Right atrium auricular region (tissue), 2 donors: Measurements from ENCODE around the gene LRMDA. TPM values are rescaled to one million over a fixed set of nuclear protein-coding genes. Genes with fewer than 3 reads are reported as not detected.

Experiments used
- DNase-seq: peaks from one replicate; pipeline ENCODE4 v3.0.0-alpha.2; 2019; ENCODE audit warnings: low spot score
- H3K27ac ChIP-seq, 2 donors: fragments of 200-600 bp; sonication (generic); 1 replicate in 1 of 2; 2 replicates in 1 of 2; pipeline ENCODE4 v1.5.1; 2016 to 2019
- H3K27me3 ChIP-seq, 2 donors: fragments of 200-600 bp; sonication (generic); one replicate each; pipeline versions ENCODE4 v1.5.1 to v1.6.0; 2017 to 2019
- H3K36me3 ChIP-seq: fragments of 200-600 bp; sonication (generic); one replicate; pipeline ENCODE4 v1.5.1; 2016
- H3K4me1 ChIP-seq, 2 donors: fragments of 200-600 bp; sonication (generic); one replicate each; pipeline versions ENCODE4 v1.5.1 to v1.6.0; 2017 to 2019
- H3K4me3 ChIP-seq, 2 donors: fragments of 200-600 bp; sonication (generic); 1 replicate in 1 of 2; 2 replicates in 1 of 2; pipeline ENCODE4 v1.5.1; 2017 to 2019; ENCODE audit warnings: mild to moderate bottlenecking in 1 of 2, moderate library complexity in 1 of 2
- H3K9me3 ChIP-seq, 2 donors: fragments of 200-600 bp; sonication (generic); one replicate each; pipeline ENCODE4 v1.5.1; 2019
- total RNA-seq, 2 donors: library from RNA; depleted of rRNA; stranded (reverse); fragments of >200 nt; gene quantifications; one replicate each; pipeline ENCODE4 v1.1.0, GENCODE V29; 2016
- TF ChIP-seq, protein P1 (sequence below), 2 donors: fragments of 200-600 bp; sonication (generic); IDR thresholded peaks; one replicate each; pipeline ENCODE4 v1.5.1; 2019; ENCODE audit warnings: antibody characterized with exemption in 2 of 2

The LRMDA gene
- total RNA-seq, 2 donors from 2014 or later: 6.1 to 19.1 TPM

DNA sequence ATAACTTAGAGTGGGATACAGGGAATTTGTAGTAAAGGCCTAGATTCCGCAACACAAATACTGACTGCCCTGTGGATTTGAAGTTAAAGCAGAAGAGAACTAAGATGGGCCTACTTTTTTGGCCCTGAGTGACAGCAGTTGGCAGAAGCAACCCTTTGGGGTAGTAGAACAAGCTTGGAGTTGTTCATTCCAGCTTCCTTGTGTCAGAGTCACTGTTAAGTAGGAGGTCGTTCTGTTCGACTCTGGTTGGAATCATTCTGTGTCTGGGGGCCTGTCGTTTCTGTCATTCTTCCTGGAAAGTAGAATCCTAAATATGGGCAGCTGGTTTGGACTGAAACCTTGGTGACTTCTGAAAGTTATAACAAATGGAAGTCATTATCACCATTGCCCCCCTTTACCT lies 865.9 kb downstream of the LRMDA start:
- Histone ChIP-seq H3K9me3 (no peaks in the 10 kb centered on the region), H3K27ac (no peak overlapping the region), H3K4me3 (no peak overlapping the region), H3K36me3 (no peaks in the 10 kb centered on the region), H3K4me1 (peaks cover 0 to 18% of the 10 kb centered on the region in 2 donors), H3K27me3 (no peaks in the 10 kb centered on the region)
- TF ChIP-seq, protein P1, sequence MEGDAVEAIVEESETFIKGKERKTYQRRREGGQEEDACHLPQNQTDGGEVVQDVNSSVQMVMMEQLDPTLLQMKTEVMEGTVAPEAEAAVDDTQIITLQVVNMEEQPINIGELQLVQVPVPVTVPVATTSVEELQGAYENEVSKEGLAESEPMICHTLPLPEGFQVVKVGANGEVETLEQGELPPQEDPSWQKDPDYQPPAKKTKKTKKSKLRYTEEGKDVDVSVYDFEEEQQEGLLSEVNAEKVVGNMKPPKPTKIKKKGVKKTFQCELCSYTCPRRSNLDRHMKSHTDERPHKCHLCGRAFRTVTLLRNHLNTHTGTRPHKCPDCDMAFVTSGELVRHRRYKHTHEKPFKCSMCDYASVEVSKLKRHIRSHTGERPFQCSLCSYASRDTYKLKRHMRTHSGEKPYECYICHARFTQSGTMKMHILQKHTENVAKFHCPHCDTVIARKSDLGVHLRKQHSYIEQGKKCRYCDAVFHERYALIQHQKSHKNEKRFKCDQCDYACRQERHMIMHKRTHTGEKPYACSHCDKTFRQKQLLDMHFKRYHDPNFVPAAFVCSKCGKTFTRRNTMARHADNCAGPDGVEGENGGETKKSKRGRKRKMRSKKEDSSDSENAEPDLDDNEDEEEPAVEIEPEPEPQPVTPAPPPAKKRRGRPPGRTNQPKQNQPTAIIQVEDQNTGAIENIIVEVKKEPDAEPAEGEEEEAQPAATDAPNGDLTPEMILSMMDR (IDR thresholded peaks at IDR 0.05): no peak
- no peak for DNase-seq

DNA sequence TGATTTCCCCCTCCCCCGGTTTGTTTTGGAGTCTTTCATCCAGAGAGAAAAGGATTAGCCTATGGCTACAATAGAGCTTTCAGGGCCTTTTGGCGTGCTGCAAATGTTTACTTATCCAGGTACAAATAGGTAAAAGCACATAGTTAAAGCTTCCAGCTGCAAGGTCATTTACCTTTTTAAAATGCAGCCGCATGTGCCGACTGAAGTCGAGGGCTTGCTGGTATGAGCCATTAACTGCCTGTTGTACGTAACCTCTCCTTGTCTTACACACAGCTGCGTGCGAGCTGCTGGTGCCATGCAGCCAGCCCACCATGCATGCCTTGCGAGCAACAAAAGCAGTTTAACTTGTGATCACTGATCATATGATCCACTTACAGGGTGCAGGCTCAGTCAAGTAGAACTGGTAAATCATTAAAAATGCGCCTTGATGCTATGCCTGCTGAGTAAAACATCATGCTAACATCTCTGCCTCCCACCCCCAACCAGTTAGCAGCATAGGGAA lies 866.4 kb downstream of the LRMDA start:
- Histone ChIP-seq H3K27me3 (no peaks in the 10 kb centered on the region), H3K36me3 (no peaks in the 10 kb centered on the region), H3K27ac (no peak overlapping the region), H3K4me1 (peaks cover 0 to 21% of the 10 kb centered on the region in 2 donors), H3K9me3 (no peaks in the 10 kb centered on the region), H3K4me3 (no peak overlapping the region)
- TF ChIP-seq, protein P1 (IDR thresholded peaks at IDR 0.05): no peak
- no peak for DNase-seq

DNA sequence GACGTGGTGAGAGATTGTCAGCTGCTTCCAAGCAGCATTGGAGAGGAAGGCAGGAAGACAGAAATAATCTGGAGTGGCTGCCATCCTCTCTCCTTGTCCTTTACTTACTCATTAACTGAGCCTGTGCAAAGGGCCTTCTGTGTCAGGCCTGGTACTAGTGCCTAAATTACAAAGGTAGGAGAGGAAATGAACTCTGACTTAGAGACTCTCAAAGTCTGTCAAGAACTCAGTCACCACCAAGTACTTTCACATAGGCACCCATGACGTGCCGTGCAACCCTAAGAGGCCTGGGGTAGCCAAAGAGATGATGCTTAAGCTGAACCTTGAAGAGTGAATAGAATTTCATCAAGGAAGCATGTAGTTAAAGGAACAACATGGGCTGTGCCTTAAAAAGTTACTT lies 866.9 kb downstream of the LRMDA start:
- TF ChIP-seq, protein P1 (IDR thresholded peaks at IDR 0.05): no peak
- Histone ChIP-seq H3K36me3 (no peaks in the 10 kb centered on the region), H3K9me3 (no peaks in the 10 kb centered on the region), H3K4me1 (peaks cover 0 to 25% of the 10 kb centered on the region in 2 donors), H3K27ac (no peak overlapping the region), H3K4me3 (no peak overlapping the region), H3K27me3 (no peaks in the 10 kb centered on the region)
- no peak for DNase-seq

DNA sequence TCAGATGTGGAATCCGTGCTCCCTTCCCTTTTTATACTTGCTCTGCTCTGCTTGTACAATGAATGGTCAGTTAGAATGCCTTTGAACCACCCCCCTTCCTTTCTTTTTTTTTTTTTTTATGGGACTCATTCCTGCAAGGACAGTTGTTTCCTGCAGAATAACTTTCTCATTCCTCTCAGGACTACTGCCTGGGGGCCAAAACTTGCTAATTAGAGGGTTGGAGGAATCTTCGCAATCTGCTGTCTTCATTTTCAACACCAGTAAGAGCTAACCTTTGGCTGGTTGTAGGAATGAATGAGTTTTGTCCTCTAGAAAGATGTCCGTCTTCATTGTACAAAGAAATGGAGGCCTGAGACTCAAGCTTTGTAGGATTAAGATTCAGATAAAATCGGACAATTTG lies 868.1 kb downstream of the LRMDA start:
- no peak overlapping the region for H3K27ac ChIP-seq
- TF ChIP-seq, protein P1 (IDR thresholded peaks at IDR 0.05): no peak
- no peak overlapping the region for H3K4me3 ChIP-seq
- H3K4me1 ChIP-seq: peaks cover 0 to 36% of the 10 kb centered on the region in 2 donors
- no peaks in the 10 kb centered on the region for H3K36me3 ChIP-seq
- H3K9me3 ChIP-seq: no peaks in the 10 kb centered on the region
- H3K27me3 ChIP-seq: no peaks in the 10 kb centered on the region
- DNase-seq: no peak

DNA sequence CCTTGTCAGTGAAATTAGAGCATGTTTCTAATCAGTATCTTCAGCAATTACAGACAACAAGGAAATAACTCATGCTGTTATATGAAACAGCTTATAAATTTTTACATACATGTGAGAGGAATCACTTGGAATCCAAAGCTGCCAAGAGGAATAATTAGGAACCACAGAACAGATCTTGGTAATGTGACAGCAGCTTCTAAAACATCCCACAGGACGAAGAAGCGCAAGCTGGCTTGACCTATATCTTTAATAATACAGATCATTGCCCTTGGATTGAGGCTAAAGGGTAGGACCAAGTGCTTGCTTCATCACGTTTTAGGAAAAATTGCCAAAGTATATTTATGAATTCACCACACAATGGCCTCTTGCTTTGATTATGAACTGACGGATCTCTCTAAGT lies 869.8 kb downstream of the LRMDA start:
- TF ChIP-seq, protein P1 (IDR thresholded peaks at IDR 0.05): no peak
- Histone ChIP-seq H3K27ac (no peak overlapping the region), H3K4me1 (peaks cover 0 to 38% of the 10 kb centered on the region in 2 donors), H3K27me3 (no peaks in the 10 kb centered on the region), H3K36me3 (no peaks in the 10 kb centered on the region), H3K9me3 (no peaks in the 10 kb centered on the region), H3K4me3 (no peak overlapping the region)
- DNase-seq: no peak

DNA sequence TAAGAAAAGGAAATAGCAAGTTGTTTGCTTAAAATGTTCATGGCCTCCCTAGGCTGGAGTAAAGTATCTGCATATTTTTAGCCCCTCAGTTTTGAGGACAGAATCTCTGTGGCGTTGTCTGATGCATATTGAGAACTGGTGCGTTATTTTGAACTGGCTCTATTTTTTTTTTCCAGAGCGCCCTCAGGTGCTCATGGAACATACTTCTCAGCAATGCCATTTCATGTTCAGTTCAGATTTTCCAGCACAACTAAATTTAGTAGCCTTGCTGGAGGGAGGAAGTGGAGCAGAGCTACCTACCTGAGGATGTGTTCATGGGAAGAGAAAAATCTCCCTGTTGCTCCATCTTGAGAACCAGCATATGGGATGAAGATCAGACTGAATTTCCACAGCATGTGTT lies 870.5 kb downstream of the LRMDA start:
- H3K27me3 ChIP-seq: no peaks in the 10 kb centered on the region
- H3K4me3 ChIP-seq: no peak overlapping the region
- H3K36me3 ChIP-seq: no peaks in the 10 kb centered on the region
- no peaks in the 10 kb centered on the region for H3K9me3 ChIP-seq
- no peak for DNase-seq
- TF ChIP-seq, protein P1 (IDR thresholded peaks at IDR 0.05): peak in 1 of 2 donors; percentile 39
- H3K4me1 ChIP-seq: peaks cover 0 to 46% of the 10 kb centered on the region in 2 donors
- H3K27ac ChIP-seq: peak overlapping the region in 1 of 2 donors; percentile 72
